ENCODE results near the gene PTGES.

DNA sequence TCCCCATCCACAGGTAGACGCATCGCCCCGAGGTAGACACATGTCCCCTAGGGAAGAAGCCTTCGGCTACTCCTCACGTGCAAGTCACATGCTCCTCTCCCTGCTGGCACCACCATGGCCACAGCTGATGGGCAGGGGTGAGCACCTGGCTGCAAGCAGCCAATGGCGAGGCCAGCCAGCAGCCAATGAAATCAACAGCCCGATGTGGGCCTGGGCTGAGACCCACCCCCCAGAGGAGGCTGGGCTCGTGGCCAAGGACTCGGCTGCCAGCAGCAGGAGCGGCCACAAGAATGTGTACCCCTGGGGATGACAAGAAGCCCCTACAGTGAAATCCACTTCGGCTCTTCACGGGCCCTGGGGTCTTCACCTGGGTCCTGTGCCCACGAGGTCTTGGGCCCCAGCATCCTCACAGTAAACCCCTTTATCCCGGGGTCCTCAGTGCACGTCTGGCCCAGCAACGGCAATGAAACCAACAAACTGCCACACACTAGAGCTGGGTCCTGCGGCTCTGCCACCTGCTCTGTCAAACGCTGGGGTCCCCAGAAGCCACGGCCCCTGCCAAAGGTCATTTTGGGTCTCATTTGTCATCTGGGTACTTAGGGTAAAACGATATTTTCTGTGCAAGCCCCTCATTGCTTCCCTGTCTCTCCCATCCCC lies 22.1 kb upstream of the PTGES start:
- TF ChIP-seq, protein P1, sequence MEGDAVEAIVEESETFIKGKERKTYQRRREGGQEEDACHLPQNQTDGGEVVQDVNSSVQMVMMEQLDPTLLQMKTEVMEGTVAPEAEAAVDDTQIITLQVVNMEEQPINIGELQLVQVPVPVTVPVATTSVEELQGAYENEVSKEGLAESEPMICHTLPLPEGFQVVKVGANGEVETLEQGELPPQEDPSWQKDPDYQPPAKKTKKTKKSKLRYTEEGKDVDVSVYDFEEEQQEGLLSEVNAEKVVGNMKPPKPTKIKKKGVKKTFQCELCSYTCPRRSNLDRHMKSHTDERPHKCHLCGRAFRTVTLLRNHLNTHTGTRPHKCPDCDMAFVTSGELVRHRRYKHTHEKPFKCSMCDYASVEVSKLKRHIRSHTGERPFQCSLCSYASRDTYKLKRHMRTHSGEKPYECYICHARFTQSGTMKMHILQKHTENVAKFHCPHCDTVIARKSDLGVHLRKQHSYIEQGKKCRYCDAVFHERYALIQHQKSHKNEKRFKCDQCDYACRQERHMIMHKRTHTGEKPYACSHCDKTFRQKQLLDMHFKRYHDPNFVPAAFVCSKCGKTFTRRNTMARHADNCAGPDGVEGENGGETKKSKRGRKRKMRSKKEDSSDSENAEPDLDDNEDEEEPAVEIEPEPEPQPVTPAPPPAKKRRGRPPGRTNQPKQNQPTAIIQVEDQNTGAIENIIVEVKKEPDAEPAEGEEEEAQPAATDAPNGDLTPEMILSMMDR (IDR thresholded peaks at IDR 0.05 in 2 of 3, conservative IDR thresholded peaks at IDR 0.05 in 1 of 3; ENCODE audit: borderline replicate concordance in 1 of 3, insufficient read depth in 1 of 3, low read depth in 2 of 3, low read length in 2 of 3): no peak
- TF ChIP-seq JUND (IDR thresholded peaks at IDR 0.05) (no peak), POLR2AphosphoS5 (IDR thresholded peaks at IDR 0.05; ENCODE audit: low read depth, low read length) (no peak), ELF1 (IDR thresholded peaks at IDR 0.05; ENCODE audit: borderline replicate concordance, low read depth) (no peak)
- TF ChIP-seq, protein P2, sequence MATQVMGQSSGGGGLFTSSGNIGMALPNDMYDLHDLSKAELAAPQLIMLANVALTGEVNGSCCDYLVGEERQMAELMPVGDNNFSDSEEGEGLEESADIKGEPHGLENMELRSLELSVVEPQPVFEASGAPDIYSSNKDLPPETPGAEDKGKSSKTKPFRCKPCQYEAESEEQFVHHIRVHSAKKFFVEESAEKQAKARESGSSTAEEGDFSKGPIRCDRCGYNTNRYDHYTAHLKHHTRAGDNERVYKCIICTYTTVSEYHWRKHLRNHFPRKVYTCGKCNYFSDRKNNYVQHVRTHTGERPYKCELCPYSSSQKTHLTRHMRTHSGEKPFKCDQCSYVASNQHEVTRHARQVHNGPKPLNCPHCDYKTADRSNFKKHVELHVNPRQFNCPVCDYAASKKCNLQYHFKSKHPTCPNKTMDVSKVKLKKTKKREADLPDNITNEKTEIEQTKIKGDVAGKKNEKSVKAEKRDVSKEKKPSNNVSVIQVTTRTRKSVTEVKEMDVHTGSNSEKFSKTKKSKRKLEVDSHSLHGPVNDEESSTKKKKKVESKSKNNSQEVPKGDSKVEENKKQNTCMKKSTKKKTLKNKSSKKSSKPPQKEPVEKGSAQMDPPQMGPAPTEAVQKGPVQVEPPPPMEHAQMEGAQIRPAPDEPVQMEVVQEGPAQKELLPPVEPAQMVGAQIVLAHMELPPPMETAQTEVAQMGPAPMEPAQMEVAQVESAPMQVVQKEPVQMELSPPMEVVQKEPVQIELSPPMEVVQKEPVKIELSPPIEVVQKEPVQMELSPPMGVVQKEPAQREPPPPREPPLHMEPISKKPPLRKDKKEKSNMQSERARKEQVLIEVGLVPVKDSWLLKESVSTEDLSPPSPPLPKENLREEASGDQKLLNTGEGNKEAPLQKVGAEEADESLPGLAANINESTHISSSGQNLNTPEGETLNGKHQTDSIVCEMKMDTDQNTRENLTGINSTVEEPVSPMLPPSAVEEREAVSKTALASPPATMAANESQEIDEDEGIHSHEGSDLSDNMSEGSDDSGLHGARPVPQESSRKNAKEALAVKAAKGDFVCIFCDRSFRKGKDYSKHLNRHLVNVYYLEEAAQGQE (IDR thresholded peaks at IDR 0.05; ENCODE audit: low read depth): no peak
- TF ChIP-seq, protein P3, sequence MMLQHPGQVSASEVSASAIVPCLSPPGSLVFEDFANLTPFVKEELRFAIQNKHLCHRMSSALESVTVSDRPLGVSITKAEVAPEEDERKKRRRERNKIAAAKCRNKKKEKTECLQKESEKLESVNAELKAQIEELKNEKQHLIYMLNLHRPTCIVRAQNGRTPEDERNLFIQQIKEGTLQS (IDR thresholded peaks at IDR 0.05): no peak

All from HCT116 (cell line).